Measurements from ENCODE around the gene EXOC4. TPM values are rescaled to one million over a fixed set of nuclear protein-coding genes. Genes with fewer than 3 reads are reported as not detected.

Gene EXOC4
- total RNA-seq, 1 experiment from 2014 or later, result 111 TPM

DNA sequence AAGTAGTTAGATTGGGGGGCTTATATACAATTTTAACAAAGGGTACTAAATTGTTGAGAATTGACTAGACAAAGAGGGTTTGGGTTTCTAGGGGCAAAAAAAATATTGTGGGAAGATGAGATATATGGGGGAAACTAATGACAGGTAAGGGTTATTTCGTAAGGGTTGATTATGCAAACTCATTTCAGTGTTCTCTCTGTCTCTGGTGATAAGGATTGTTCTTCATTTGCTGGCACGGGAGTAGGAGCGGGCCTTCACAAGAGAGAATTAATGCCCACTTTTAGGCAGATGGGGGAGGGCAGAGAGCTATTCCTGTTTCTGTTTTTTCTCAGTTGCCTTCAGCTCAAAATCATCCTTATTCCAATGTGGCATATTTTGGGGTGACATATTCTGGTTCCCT lies 258.4 kb downstream of the EXOC4 start:
- Histone ChIP-seq H3K4me1 (ENCODE audit: low read length) (no peaks in the 10 kb centered on the region), H3K4me3 (ENCODE audit: low read length) (no peak overlapping the region), H4K20me1 (ENCODE audit: insufficient read depth, low read depth, low read length) (0 out of 2 replicates have a peak, but pooled peaks cover 5% of the 10 kb centered on the region), H3K79me2 (ENCODE audit: low read length) (no peaks in the 10 kb centered on the region), H3K9me3 (ENCODE audit: low read length) (no peaks in the 10 kb centered on the region), H2AFZ (ENCODE audit: low read length) (no peak overlapping the region), H3K9ac (ENCODE audit: low read length) (no peak overlapping the region), H3K27me3 (ENCODE audit: low read length) (no peaks in the 10 kb centered on the region), H3K4me2 (ENCODE audit: low read depth, low read length, poor library complexity, severe bottlenecking) (no peak overlapping the region), H3K36me3 (ENCODE audit: insufficient read depth, low read length) (no peaks in the 10 kb centered on the region), H3K27ac (ENCODE audit: low read length) (no peak overlapping the region), H3K9me2 (replicated peaks; ENCODE audit: insufficient read depth, low read length) (no peaks in the 10 kb centered on the region)
- no peak for DNase-seq

DNA sequence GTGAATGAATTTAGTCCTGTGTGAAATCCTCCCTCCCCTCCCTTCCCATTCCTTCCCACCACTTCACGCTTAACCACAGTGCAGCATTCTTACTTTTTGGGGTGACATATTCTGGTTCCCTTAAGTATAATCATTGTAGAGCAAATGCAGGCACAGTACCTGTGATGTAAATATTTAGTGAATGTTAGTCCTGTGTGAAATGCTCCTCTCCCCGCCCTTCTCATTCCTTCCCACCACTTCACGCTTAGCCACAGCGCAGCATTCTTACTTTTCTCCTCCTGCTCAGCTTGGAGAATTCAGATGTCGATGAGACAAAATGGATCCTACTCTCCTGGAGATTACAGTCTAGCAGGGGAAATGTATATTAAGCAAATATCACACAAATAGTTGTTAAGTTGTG lies 258.8 kb downstream of the EXOC4 start:
- Histone ChIP-seq H3K4me2 (ENCODE audit: low read depth, low read length, poor library complexity, severe bottlenecking) (no peak overlapping the region), H3K9me3 (ENCODE audit: low read length) (no peaks in the 10 kb centered on the region), H3K27ac (ENCODE audit: low read length) (no peak overlapping the region), H3K36me3 (ENCODE audit: insufficient read depth, low read length) (no peaks in the 10 kb centered on the region), H3K4me3 (ENCODE audit: low read length) (no peak overlapping the region), H3K27me3 (ENCODE audit: low read length) (no peaks in the 10 kb centered on the region), H3K79me2 (ENCODE audit: low read length) (no peaks in the 10 kb centered on the region), H3K9ac (ENCODE audit: low read length) (no peak overlapping the region), H3K4me1 (ENCODE audit: low read length) (no peaks in the 10 kb centered on the region), H2AFZ (ENCODE audit: low read length) (no peak overlapping the region), H4K20me1 (ENCODE audit: insufficient read depth, low read depth, low read length) (0 out of 2 replicates have a peak, but pooled peaks cover 5% of the 10 kb centered on the region), H3K9me2 (replicated peaks; ENCODE audit: insufficient read depth, low read length) (no peaks in the 10 kb centered on the region)
- no peak for DNase-seq

DNA sequence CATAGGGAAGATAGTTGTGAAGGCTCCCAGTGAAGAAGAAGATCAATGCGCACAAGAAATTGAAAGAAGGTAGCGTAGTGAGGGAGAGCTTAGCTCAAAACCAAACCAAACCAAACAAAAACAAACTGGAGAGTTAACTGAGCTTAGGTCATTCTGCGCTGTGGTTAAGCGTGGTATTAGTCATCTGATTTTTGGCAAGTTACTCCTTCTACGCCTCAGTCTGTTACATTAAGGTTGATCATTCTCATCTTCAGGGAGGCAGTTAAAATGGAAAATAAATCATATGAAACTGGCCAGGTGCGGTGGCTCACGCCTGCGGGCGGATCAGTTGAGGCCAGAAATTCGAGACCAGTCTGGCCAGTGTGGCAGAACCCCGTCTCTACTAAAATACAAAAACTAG lies 259.7 kb downstream of the EXOC4 start:
- H4K20me1 ChIP-seq (ENCODE audit: insufficient read depth, low read depth, low read length), result 0 out of 2 replicates have a peak, but pooled peaks cover 5% of the 10 kb centered on the region
- no peak overlapping the region for H3K4me3 ChIP-seq (ENCODE audit: low read length)
- DNase-seq, result no peak
- no peak overlapping the region for H3K4me2 ChIP-seq (ENCODE audit: low read depth, low read length, poor library complexity, severe bottlenecking)
- no peaks in the 10 kb centered on the region for H3K27me3 ChIP-seq (ENCODE audit: low read length)
- no peaks in the 10 kb centered on the region for H3K36me3 ChIP-seq (ENCODE audit: insufficient read depth, low read length)
- H3K9ac ChIP-seq (ENCODE audit: low read length), result no peak overlapping the region
- no peaks in the 10 kb centered on the region for H3K4me1 ChIP-seq (ENCODE audit: low read length)
- H2AFZ ChIP-seq (ENCODE audit: low read length), result no peak overlapping the region
- no peaks in the 10 kb centered on the region for H3K9me3 ChIP-seq (ENCODE audit: low read length)
- H3K79me2 ChIP-seq (ENCODE audit: low read length), result no peaks in the 10 kb centered on the region
- no peaks in the 10 kb centered on the region for H3K9me2 ChIP-seq (replicated peaks; ENCODE audit: insufficient read depth, low read length)
- H3K27ac ChIP-seq (ENCODE audit: low read length), result no peak overlapping the region

DNA sequence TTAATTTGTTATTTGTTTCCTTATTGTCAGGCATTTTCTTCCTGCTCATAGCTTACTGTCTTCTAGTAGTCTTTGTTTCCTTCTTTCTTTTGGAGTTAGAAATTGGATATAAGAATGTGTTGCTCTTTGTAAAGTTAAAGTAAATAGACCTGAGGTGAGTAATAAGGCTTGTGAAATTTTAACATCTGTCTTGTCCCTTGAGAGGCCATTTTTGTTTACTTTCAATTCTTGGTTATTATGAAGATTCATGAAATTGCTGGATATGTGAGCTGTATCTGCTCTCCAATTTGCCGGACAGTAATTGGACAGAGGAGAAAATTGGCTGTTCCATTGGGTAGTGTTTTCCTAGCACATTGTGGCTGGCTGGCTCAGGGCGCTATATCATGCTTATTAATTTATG lies 260.7 kb downstream of the EXOC4 start:
- Histone ChIP-seq H3K9ac (ENCODE audit: low read length) (no peak overlapping the region), H3K4me1 (ENCODE audit: low read length) (no peaks in the 10 kb centered on the region), H4K20me1 (ENCODE audit: insufficient read depth, low read depth, low read length) (0 out of 2 replicates have a peak, but pooled peaks cover 5% of the 10 kb centered on the region), H3K9me2 (replicated peaks; ENCODE audit: insufficient read depth, low read length) (no peaks in the 10 kb centered on the region), H2AFZ (ENCODE audit: low read length) (no peak overlapping the region), H3K4me2 (ENCODE audit: low read depth, low read length, poor library complexity, severe bottlenecking) (no peak overlapping the region), H3K27me3 (ENCODE audit: low read length) (no peaks in the 10 kb centered on the region), H3K27ac (ENCODE audit: low read length) (no peak overlapping the region), H3K4me3 (ENCODE audit: low read length) (no peak overlapping the region), H3K36me3 (ENCODE audit: insufficient read depth, low read length) (no peaks in the 10 kb centered on the region), H3K9me3 (ENCODE audit: low read length) (no peaks in the 10 kb centered on the region), H3K79me2 (ENCODE audit: low read length) (no peaks in the 10 kb centered on the region)
- no peak for DNase-seq

DNA sequence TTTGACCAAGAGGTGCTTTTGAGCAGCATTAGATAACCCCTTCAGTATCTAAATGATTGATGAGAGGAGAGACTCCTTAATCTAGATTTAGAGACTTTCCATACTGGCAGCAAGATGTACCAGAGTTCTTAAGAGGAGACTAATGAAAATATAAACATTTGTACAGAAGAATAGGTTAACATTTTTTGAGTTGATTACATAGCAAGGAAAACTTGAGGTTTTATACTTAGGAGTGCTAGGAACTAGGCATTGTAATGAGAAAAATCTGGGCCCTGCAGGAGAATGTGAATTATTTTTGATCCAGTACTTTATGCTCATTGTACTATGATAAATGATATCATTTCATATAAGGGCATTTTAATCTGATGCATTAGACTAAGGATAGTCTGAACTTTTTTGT lies 261.7 kb downstream of the EXOC4 start:
- H3K27ac ChIP-seq (ENCODE audit: low read length), result no peak overlapping the region
- no peak overlapping the region for H3K4me3 ChIP-seq (ENCODE audit: low read length)
- no peaks in the 10 kb centered on the region for H3K27me3 ChIP-seq (ENCODE audit: low read length)
- no peaks in the 10 kb centered on the region for H3K9me3 ChIP-seq (ENCODE audit: low read length)
- no peak for DNase-seq
- H3K4me1 ChIP-seq (ENCODE audit: low read length), result no peaks in the 10 kb centered on the region
- no peak overlapping the region for H3K4me2 ChIP-seq (ENCODE audit: low read depth, low read length, poor library complexity, severe bottlenecking)
- H4K20me1 ChIP-seq (ENCODE audit: insufficient read depth, low read depth, low read length), result 0 out of 2 replicates have a peak, but pooled peaks cover 5% of the 10 kb centered on the region
- H2AFZ ChIP-seq (ENCODE audit: low read length), result no peak overlapping the region
- H3K79me2 ChIP-seq (ENCODE audit: low read length), result no peaks in the 10 kb centered on the region
- no peaks in the 10 kb centered on the region for H3K9me2 ChIP-seq (replicated peaks; ENCODE audit: insufficient read depth, low read length)
- no peak overlapping the region for H3K9ac ChIP-seq (ENCODE audit: low read length)
- H3K36me3 ChIP-seq (ENCODE audit: insufficient read depth, low read length), result no peaks in the 10 kb centered on the region

DNA sequence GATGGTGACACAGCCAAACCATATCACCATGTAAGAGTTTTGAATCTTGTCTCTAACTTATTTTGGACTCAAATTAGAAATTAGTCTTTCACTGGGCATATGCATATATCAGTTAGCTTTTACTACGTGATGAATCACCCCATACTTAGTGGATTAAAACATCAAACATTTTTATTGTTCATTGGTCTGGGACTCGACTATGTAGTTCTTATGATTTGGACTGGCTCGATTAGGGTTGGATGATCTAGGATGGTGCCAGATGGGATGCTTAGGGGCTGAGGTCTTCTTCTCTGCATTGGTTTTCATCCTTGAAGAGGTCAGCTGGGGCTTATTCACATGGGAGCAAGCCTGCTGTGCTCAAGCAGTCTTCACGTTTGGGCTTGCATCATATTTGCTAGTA lies 264.9 kb downstream of the EXOC4 start:
- Histone ChIP-seq H3K4me2 (ENCODE audit: low read depth, low read length, poor library complexity, severe bottlenecking) (no peak overlapping the region), H3K9me2 (replicated peaks; ENCODE audit: insufficient read depth, low read length) (no peaks in the 10 kb centered on the region), H3K9me3 (ENCODE audit: low read length) (no peaks in the 10 kb centered on the region), H2AFZ (ENCODE audit: low read length) (no peak overlapping the region), H3K4me1 (ENCODE audit: low read length) (no peaks in the 10 kb centered on the region), H4K20me1 (ENCODE audit: insufficient read depth, low read depth, low read length) (no peaks in the 10 kb centered on the region), H3K9ac (ENCODE audit: low read length) (no peak overlapping the region), H3K27me3 (ENCODE audit: low read length) (no peaks in the 10 kb centered on the region), H3K4me3 (ENCODE audit: low read length) (no peak overlapping the region), H3K27ac (ENCODE audit: low read length) (no peak overlapping the region), H3K36me3 (ENCODE audit: insufficient read depth, low read length) (no peaks in the 10 kb centered on the region), H3K79me2 (ENCODE audit: low read length) (no peaks in the 10 kb centered on the region)
- no peak for DNase-seq

DNA sequence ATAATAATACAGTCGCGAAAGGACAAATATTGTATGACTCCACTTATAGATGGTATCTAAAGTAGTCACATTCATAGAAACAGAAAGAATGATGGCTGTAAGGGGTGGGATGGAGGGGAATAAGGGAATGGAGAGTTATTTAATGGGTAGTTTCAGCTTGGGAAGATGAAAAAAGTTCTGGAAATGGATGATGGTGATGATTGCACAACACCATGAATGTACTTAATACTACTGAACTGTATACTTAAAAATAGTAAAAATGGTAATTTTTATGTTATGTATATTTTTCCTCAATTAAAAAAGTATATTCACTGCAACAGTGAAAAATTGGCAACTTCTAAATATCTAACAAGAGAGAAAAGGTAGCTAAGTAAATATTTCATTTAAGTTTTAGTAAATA lies 265.8 kb downstream of the EXOC4 start:
- Histone ChIP-seq H4K20me1 (ENCODE audit: insufficient read depth, low read depth, low read length) (no peaks in the 10 kb centered on the region), H2AFZ (ENCODE audit: low read length) (no peak overlapping the region), H3K4me2 (ENCODE audit: low read depth, low read length, poor library complexity, severe bottlenecking) (no peak overlapping the region), H3K9me2 (replicated peaks; ENCODE audit: insufficient read depth, low read length) (no peaks in the 10 kb centered on the region), H3K9me3 (ENCODE audit: low read length) (no peaks in the 10 kb centered on the region), H3K36me3 (ENCODE audit: insufficient read depth, low read length) (no peaks in the 10 kb centered on the region), H3K9ac (ENCODE audit: low read length) (no peak overlapping the region), H3K4me3 (ENCODE audit: low read length) (no peak overlapping the region), H3K27me3 (ENCODE audit: low read length) (no peaks in the 10 kb centered on the region), H3K4me1 (ENCODE audit: low read length) (no peaks in the 10 kb centered on the region), H3K27ac (ENCODE audit: low read length) (no peak overlapping the region), H3K79me2 (ENCODE audit: low read length) (no peaks in the 10 kb centered on the region)
- DNase-seq, result no peak

DNA sequence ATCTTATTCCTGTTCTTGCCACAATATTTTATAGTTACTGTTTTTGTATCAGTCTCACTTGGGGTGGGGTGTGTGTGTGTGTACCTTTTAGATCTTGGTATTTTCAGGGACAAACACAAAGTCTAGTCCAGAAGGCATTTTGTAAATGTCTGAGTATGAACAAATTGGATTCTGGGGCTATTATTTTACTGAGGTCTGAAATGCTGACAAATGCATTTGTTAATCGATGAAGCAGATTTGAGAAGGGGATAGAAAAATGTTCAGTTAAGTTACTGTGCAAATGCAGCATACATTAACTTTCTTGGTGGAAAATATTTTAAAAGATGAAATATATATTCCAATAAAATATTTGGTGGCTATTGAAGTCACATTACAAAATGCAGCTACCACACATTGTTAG lies 267.4 kb downstream of the EXOC4 start:
- no peaks in the 10 kb centered on the region for H3K27me3 ChIP-seq (ENCODE audit: low read length)
- H3K36me3 ChIP-seq (ENCODE audit: insufficient read depth, low read length), result no peaks in the 10 kb centered on the region
- H3K27ac ChIP-seq (ENCODE audit: low read length), result no peak overlapping the region
- no peak for DNase-seq
- no peak overlapping the region for H3K4me3 ChIP-seq (ENCODE audit: low read length)
- no peaks in the 10 kb centered on the region for H3K4me1 ChIP-seq (ENCODE audit: low read length)
- no peaks in the 10 kb centered on the region for H3K79me2 ChIP-seq (ENCODE audit: low read length)
- H3K9me3 ChIP-seq (ENCODE audit: low read length), result no peaks in the 10 kb centered on the region
- no peaks in the 10 kb centered on the region for H3K9me2 ChIP-seq (replicated peaks; ENCODE audit: insufficient read depth, low read length)
- H4K20me1 ChIP-seq (ENCODE audit: insufficient read depth, low read depth, low read length), result peaks cover 3% of the 10 kb centered on the region; the same call in 1 of the 2 replicates
- H2AFZ ChIP-seq (ENCODE audit: low read length), result no peak overlapping the region
- H3K4me2 ChIP-seq (ENCODE audit: low read depth, low read length, poor library complexity, severe bottlenecking), result no peak overlapping the region
- H3K9ac ChIP-seq (ENCODE audit: low read length), result no peak overlapping the region

DNA sequence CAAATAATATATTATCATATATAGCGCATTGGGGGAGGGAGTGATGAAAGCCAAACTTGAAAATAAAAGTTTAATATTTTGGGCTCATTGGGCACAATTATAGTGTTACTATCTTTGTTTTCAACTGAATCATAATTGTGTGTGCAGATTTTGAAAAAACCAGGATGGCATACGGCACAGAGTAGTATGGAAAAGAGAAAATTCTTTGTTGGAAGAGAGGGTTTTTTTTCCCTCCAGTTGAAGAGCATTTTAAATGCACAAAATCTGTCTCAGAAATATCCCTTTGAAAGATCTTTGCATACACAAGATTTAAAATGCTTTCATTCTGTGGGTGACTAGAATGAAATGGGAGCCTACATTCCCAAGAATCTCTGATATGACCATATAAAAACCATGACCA lies 269.6 kb downstream of the EXOC4 start:
- H2AFZ ChIP-seq (ENCODE audit: low read length), result no peak overlapping the region
- H3K36me3 ChIP-seq (ENCODE audit: insufficient read depth, low read length), result no peaks in the 10 kb centered on the region
- H3K9me2 ChIP-seq (replicated peaks; ENCODE audit: insufficient read depth, low read length), result no peaks in the 10 kb centered on the region
- no peak overlapping the region for H3K9ac ChIP-seq (ENCODE audit: low read length)
- no peak overlapping the region for H3K4me2 ChIP-seq (ENCODE audit: low read depth, low read length, poor library complexity, severe bottlenecking)
- DNase-seq, result no peak
- H3K79me2 ChIP-seq (ENCODE audit: low read length), result no peaks in the 10 kb centered on the region
- H3K27me3 ChIP-seq (ENCODE audit: low read length), result no peaks in the 10 kb centered on the region
- peaks cover 3% of the 10 kb centered on the region; the same call in 1 of the 2 replicates for H4K20me1 ChIP-seq (ENCODE audit: insufficient read depth, low read depth, low read length)
- H3K27ac ChIP-seq (ENCODE audit: low read length), result no peak overlapping the region
- no peak overlapping the region for H3K4me3 ChIP-seq (ENCODE audit: low read length)
- no peaks in the 10 kb centered on the region for H3K9me3 ChIP-seq (ENCODE audit: low read length)
- no peaks in the 10 kb centered on the region for H3K4me1 ChIP-seq (ENCODE audit: low read length)

Data from Karpas-422 (cell line).